Kidney epithelial cell (primary cell): Measurements from ENCODE around the gene PRRT1B. TPM values are rescaled to one million over a fixed set of nuclear protein-coding genes. Genes with fewer than 3 reads are reported as not detected.

Source experiments
- DNase-seq: peaks from one replicate; pipeline ENCODE4 v3.0.0-alpha.2; 2010; ENCODE audit warnings: low read depth
- H3K27me3 ChIP-seq: 2 replicates; pipeline ENCODE4 v1.6.0; 2011; ENCODE audit warnings: low read length; ENCODE audit not compliant: control insufficient read depth, insufficient read depth
- H3K36me3 ChIP-seq: 2 replicates; pipeline ENCODE4 v1.5.1; 2011; ENCODE audit warnings: low read length; ENCODE audit not compliant: control insufficient read depth, insufficient read depth
- H3K4me3 ChIP-seq: 2 replicates; pipeline ENCODE4 v1.5.1; 2011; ENCODE audit warnings: low read depth, mild to moderate bottlenecking, control low read depth, low read length
- CTCF ChIP-seq: IDR thresholded peaks from 2 replicates; pipeline ENCODE4 v1.5.1; 2011; ENCODE audit warnings: mild to moderate bottlenecking, moderate library complexity, low read length, control low read depth, inconsistent platforms; ENCODE audit not compliant: insufficient read depth, poor library complexity, severe bottlenecking
- total RNA-seq: library from RNA; depleted of rRNA; stranded (reverse); fragments of >200 nt; gene quantifications from 2 replicates; pipeline ENCODE4 v1.2.3, GENCODE V29; 2015

The PRRT1B gene
- total RNA-seq, 1 donor from 2014 or later, result not detected

GRCh38 chr9:131562032-131562959 lies 17.0 kb downstream of the PRRT1B start:
- no peak for DNase-seq
- Histone ChIP-seq H3K27me3 (no peaks in the 10 kb centered on the region), H3K4me3 (no peak overlapping the region), H3K36me3 (no peaks in the 10 kb centered on the region)
- TF ChIP-seq CTCF, result no peak

GRCh38 chr9:131565369-131565768 lies 20.0 kb downstream of the PRRT1B start:
- no peak for DNase-seq
- Histone ChIP-seq H3K27me3 (no peaks in the 10 kb centered on the region), H3K36me3 (no peaks in the 10 kb centered on the region), H3K4me3 (no peak overlapping the region)
- no peak for TF ChIP-seq CTCF

- DNase-seq, result no peak
- no peak overlapping the region for H3K4me3 ChIP-seq
These were observed 20.8 kb downstream of the PRRT1B start for GRCh38 chr9:131566158-131566557.

GRCh38 chr9:131567910-131568309 lies 22.6 kb downstream of the PRRT1B start:
- H3K4me3 ChIP-seq, result no peak overlapping the region
- H3K27me3 ChIP-seq, result no peaks in the 10 kb centered on the region
- no peak for DNase-seq
- no peak for TF ChIP-seq CTCF
- no peaks in the 10 kb centered on the region for H3K36me3 ChIP-seq

More at GRCh38 chr9:131566158-131566557, 20.8 kb downstream of the PRRT1B start:
- no peaks in the 10 kb centered on the region for H3K27me3 ChIP-seq
- no peak for TF ChIP-seq CTCF
- H3K36me3 ChIP-seq, result no peaks in the 10 kb centered on the region

- no peak for DNase-seq
- no peaks in the 10 kb centered on the region for H3K27me3 ChIP-seq
- no peak overlapping the region for H3K4me3 ChIP-seq
- no peak for TF ChIP-seq CTCF
- H3K36me3 ChIP-seq, result no peaks in the 10 kb centered on the region
These were observed 29.7 kb downstream of the PRRT1B start for GRCh38 chr9:131574730-131575640.
